ENCODE results near the gene CKAP2L.

The CKAP2L gene

DNA sequence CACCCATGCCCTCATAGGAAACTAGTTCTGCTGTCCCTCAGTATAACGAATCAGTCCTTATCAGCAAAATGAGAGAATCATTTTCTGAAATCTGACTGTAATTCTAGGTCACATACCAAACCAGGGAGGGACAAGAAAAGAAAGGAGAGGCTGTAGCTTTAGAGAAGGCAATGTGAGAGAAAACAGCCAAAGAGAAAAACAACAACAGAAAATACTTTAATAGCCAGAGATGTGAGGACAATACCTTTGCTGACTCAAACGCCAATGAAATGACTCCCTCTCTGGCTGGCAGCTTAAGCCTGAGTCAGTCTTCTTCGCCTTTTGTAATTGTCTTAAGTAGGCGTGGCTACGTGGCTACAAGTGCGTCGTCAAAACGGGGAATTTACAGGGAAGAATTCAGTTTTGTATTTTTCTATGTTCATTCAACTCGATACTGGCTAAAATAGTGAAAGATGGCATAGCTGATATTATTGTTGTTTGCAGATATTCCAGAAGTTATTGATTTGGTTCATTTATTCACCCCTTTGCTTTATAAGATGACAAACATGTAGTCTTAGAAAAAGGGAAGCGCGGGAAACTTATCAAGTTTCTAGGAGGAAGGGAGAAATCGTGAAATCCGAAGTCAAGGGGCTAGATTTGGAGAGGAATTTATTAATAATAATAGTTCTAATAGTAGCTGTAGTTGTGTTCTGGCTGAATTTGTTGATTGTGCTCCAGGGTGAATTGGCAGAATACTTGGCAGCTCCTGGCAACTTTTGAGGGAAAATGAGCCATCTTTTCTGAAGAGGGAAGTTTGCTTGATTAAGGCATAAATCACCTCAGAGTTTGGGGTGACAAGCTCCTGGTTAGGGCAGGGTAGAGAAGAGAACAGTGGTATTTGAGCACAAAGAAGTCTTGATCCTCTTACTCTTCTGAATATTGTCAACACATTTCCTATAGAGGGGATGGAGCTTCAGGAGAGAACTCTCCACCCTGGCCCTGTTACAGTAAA, 20.1 kb upstream of the CKAP2L start, which contains the start of gene IL1A:
Gene IL1A (minus strand): TSS at position 295 of the 991 bp plus-strand sequence. CDS start 723 bp downstream, outside the sequence.
- H3K4me1 ChIP-seq (ENCODE audit: insufficient read depth, low read length) = peaks cover 28% of the 10 kb centered on the region
- H3K9ac ChIP-seq (ENCODE audit: low read depth, low read length) = peak within 1 kb of the TSS; percentile 41

DNA sequence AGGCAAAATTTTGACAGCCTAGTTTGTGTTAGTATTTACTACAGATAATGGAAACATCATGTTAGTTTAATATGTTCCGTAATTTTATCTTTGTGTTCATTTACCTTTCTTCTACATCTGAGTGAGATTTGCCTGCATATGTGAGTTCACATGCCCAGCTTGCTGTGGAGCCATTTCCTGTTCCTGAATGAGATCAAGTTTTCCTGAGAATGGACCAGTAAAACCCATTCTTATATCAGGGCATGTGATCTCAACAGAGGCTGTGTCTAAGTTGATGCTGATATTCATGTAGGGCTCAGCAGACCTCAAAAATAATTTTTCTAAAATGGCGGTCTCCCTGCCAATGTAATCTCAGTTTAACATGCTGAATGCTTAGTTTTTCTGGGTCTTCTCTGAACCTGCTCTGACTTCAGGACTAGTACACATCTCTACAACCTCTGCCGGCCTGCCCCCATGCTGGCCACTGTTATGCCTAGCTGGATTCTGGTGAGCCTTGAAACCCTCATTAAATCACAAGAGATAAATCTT, 18.8 kb upstream of the CKAP2L start:
- peak overlapping the region; percentile 41; the same call in 1 of the 2 replicates for H3K9ac ChIP-seq (ENCODE audit: low read depth, low read length)
- H3K4me1 ChIP-seq (ENCODE audit: insufficient read depth, low read length) = peaks cover 28% of the 10 kb centered on the region
- no peaks in the 10 kb centered on the region for H3K36me3 ChIP-seq (ENCODE audit: insufficient read depth, low read length)
- no peaks in the 10 kb centered on the region for H3K9me3 ChIP-seq (ENCODE audit: control insufficient read depth, insufficient read depth, low read length)

More for the DNA sequence above, 20.1 kb upstream of the CKAP2L start, which contains the start of gene IL1A:
- Histone ChIP-seq H3K36me3 (ENCODE audit: insufficient read depth, low read length) (no peaks in the 10 kb centered on the region), H3K9me3 (ENCODE audit: control insufficient read depth, insufficient read depth, low read length) (no peaks in the 10 kb centered on the region)

DNA sequence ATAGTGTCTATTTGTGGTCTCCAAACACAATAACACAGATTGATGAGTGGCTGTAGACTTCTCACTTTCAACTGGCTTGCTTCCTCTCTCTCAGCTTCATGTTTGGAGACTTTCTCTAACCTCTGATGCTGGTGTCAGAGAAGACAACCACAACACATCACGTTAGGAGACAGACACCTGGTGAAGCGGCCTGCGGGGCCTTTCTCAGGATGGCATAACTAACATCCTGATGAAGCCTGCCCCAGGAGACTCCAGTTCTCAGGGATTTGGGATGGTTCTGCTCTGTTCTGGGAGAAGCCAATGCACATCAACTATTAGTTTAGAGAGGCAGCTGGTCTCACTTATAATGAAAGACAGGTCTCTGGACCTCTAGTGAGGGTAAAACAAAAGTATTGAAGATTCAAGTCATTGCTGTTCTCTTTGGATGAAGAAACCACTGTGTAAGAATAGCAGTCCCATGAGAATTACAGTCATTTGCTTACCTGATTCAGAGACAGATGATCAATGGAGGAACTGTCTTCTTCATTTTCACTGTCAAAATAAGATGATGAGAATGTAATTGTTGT, 17.9 kb upstream of the CKAP2L start:
- no peaks in the 10 kb centered on the region for H3K9me3 ChIP-seq (ENCODE audit: control insufficient read depth, insufficient read depth, low read length)
- H3K4me1 ChIP-seq (ENCODE audit: insufficient read depth, low read length) = peaks cover 28% of the 10 kb centered on the region
- no peaks in the 10 kb centered on the region for H3K36me3 ChIP-seq (ENCODE audit: insufficient read depth, low read length)
- H3K9ac ChIP-seq (ENCODE audit: low read depth, low read length) = no peak overlapping the region

DNA sequence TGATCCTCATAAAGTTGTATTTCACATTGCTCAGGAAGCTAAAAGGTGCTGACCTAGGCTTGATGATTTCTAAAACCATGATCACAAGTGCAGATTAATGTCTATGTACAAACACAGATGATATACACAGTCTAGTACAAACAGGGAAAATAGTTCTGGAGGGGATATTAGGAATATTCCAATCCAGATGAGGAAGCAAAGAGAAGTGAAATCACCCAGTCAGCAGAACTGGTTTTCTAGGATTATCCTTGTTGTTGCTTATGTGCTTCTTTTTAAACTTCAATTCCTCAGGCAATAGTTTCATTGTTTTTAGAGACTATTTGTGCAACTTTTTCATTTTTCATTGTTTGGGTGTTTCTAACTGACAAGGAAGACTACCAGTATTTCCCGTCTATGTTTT, 15.2 kb upstream of the CKAP2L start:
- H3K36me3 ChIP-seq (ENCODE audit: insufficient read depth, low read length) = no peaks in the 10 kb centered on the region
- H3K9ac ChIP-seq (ENCODE audit: low read depth, low read length) = no peak overlapping the region
- no peaks in the 10 kb centered on the region for H3K9me3 ChIP-seq (ENCODE audit: control insufficient read depth, insufficient read depth, low read length)
- H3K4me1 ChIP-seq (ENCODE audit: insufficient read depth, low read length) = peaks cover 15% of the 10 kb centered on the region

DNA sequence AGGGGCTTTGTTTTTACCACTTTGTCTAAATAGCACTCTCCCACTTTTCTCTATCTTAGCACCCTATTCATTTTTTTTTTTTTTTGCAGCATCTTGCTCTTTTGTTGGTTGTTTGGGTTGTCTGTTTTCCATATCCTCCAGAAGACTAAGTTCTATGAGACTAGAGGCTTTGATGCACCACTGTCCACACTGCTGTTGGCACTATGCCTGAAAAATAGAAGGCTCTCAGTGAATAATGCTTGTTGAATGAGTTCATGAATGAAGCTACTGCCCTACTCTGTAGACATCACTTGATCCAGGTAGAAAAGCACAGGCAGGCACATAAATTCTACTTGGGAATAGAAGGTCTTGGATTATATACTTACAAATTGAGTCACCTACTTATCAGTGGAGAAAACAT, 12.6 kb upstream of the CKAP2L start:
- H3K36me3 ChIP-seq (ENCODE audit: insufficient read depth, low read length) = no peaks in the 10 kb centered on the region
- H3K9me3 ChIP-seq (ENCODE audit: control insufficient read depth, insufficient read depth, low read length) = no peaks in the 10 kb centered on the region
- H3K4me1 ChIP-seq (ENCODE audit: insufficient read depth, low read length) = no peaks in the 10 kb centered on the region
- H3K9ac ChIP-seq (ENCODE audit: low read depth, low read length) = no peak overlapping the region

DNA sequence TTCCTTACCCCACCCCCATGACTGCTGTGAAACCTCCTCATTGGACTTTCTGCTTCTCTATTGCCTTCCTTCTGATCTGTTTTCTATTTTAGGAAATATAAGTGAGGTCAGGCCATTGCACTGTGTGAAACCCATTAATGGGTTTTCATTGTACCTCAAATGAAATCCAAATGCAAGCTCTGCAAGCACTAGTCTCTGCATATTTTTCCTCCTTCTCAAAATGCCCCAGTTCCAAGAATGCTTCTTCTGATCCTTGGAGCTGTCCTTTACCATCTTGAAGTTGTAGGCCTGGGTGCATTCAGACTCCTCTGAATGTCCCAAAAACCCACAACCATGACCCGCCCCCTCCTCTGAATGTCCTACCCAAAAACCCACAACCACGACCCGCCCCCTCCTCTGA, 11.7 kb upstream of the CKAP2L start:
- no peaks in the 10 kb centered on the region for H3K4me1 ChIP-seq (ENCODE audit: insufficient read depth, low read length)
- no peaks in the 10 kb centered on the region for H3K36me3 ChIP-seq (ENCODE audit: insufficient read depth, low read length)
- no peaks in the 10 kb centered on the region for H3K9me3 ChIP-seq (ENCODE audit: control insufficient read depth, insufficient read depth, low read length)
- H3K9ac ChIP-seq (ENCODE audit: low read depth, low read length) = no peak overlapping the region

DNA sequence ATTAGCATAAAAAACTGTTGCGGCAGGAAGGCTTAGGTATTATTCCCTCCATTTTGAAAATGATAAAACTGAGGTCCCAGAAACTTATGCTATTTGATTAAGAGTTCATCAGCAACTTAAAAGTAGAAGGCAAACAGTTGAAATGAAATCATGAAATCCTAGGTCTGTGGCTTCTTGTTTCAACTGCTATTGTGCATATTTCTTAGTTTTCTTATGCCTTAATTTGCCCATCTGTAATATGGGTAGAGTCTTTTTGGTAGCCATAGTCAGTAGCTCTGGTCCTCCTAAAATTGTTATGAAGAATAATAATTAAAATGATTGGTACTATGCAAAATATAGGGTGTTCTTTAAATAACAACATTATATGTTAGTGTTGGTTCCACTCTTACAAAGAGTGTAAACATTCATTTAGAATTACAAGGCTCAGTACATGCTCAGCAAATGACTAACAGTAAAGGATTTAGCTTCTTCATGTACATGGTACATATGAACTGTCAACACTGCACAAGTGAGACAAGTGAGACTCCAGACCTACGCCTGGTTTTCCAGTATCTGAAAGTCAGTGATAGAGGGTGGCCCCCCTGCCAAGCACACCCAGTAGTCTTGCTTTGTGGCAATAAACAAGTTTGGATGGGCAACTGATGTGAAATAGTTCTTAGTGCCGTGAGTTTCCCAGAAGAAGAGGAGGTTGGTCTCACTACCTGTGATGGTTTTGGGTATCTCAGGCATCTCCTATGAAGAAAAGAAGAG, 10.3 kb upstream of the CKAP2L start:
- no peaks in the 10 kb centered on the region for H3K4me1 ChIP-seq (ENCODE audit: insufficient read depth, low read length)

DNA sequence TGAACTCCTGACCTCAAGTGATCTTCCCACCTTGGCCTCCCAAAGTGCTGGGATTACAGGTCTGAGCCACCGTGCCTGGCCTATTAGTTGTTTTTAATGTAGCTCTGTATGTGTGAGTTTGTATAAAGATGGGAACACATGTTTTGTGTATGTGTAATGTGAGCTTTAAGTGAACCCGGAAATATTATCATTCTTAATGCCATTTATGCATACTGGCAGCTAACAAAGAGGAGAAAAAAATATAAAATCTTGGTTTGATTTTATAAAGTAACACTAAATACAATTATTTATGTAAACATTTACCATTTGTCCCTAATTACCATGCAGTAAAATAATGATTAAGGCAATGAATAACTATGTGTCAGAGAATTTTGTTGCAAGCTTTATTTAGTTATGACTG, 9.1 kb upstream of the CKAP2L start:
- Histone ChIP-seq H3K9ac (ENCODE audit: low read depth, low read length) (no peak overlapping the region), H3K36me3 (ENCODE audit: insufficient read depth, low read length) (no peaks in the 10 kb centered on the region), H3K4me1 (ENCODE audit: insufficient read depth, low read length) (no peaks in the 10 kb centered on the region), H3K9me3 (ENCODE audit: control insufficient read depth, insufficient read depth, low read length) (no peaks in the 10 kb centered on the region)

More for the DNA sequence above, 10.3 kb upstream of the CKAP2L start:
- Histone ChIP-seq H3K9ac (ENCODE audit: low read depth, low read length) (no peak overlapping the region), H3K36me3 (ENCODE audit: insufficient read depth, low read length) (no peaks in the 10 kb centered on the region), H3K9me3 (ENCODE audit: control insufficient read depth, insufficient read depth, low read length) (no peaks in the 10 kb centered on the region)

DNA sequence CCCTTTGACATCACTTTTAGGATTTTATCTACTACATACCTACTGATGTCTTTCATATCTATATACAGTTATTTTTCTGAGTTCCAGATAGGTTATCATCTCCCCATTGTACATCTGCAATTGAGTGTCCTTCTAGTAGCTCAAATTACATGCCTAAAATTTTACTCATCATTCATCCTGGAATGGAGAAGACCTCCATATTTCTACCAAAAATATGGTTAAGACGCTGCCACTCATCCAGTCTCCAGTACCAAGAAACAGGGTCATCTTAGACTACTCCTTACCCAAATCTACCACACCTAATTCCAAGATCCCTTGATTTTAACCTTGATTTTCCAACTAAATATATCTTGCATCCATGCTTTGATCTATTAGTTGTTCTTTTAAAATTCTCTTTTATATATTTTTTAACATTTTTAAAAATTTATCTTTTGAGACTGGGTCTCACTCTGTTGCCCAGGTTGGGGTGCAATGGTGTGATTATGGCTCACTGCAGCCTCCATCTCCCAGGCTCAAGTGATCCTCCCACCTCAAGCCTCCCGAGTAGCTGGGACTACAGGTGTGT, 8.6 kb upstream of the CKAP2L start:
- Histone ChIP-seq H3K9ac (ENCODE audit: low read depth, low read length) (no peak overlapping the region), H3K4me1 (ENCODE audit: insufficient read depth, low read length) (no peaks in the 10 kb centered on the region), H3K9me3 (ENCODE audit: control insufficient read depth, insufficient read depth, low read length) (no peaks in the 10 kb centered on the region), H3K36me3 (ENCODE audit: insufficient read depth, low read length) (no peaks in the 10 kb centered on the region)

DNA sequence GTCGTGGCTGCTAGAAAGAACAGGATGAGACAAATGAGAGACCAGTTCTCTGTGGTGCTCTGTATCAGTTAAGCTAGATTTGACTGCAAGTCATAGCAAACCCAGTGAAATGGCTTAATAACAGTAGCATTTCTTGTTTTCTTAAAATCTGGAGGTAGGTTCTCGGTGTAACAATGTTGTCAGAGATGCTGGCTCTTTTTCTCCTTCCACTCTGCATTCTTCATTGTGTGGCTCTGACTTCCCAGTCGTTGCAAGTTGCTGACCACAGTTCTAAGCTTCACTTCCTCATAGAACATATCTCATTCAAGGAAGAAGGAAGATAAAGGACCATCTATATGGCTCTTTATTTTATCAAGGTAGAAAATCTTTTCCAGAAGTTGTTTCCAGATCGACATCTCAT, 7.9 kb upstream of the CKAP2L start:
- Histone ChIP-seq H3K36me3 (ENCODE audit: insufficient read depth, low read length) (no peaks in the 10 kb centered on the region), H3K9ac (ENCODE audit: low read depth, low read length) (no peak overlapping the region), H3K9me3 (ENCODE audit: control insufficient read depth, insufficient read depth, low read length) (no peaks in the 10 kb centered on the region), H3K4me1 (ENCODE audit: insufficient read depth, low read length) (no peaks in the 10 kb centered on the region)

DNA sequence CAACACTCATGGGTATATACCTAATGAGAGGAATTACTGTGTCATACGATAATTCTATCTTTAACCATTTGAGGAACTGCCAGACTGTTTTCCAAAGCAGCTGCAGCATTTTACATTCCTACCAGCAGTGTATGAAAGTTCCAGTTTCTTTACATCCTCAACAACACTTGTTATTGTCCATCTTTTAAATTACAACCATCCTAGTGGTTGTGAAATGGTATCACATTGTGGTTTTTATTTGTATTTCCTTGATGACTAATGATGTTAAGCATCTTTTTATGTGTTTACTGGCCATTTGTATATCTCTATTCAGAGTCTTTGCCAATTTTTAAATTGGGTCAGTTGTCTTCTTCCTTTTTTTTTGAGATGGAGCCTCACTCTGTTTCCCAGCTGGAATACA, 4.0 kb upstream of the CKAP2L start:
- Histone ChIP-seq H3K36me3 (ENCODE audit: insufficient read depth, low read length) (no peaks in the 10 kb centered on the region), H3K9ac (ENCODE audit: low read depth, low read length) (no peak overlapping the region), H3K9me3 (ENCODE audit: control insufficient read depth, insufficient read depth, low read length) (no peaks in the 10 kb centered on the region), H3K4me1 (ENCODE audit: insufficient read depth, low read length) (no peaks in the 10 kb centered on the region)

DNA sequence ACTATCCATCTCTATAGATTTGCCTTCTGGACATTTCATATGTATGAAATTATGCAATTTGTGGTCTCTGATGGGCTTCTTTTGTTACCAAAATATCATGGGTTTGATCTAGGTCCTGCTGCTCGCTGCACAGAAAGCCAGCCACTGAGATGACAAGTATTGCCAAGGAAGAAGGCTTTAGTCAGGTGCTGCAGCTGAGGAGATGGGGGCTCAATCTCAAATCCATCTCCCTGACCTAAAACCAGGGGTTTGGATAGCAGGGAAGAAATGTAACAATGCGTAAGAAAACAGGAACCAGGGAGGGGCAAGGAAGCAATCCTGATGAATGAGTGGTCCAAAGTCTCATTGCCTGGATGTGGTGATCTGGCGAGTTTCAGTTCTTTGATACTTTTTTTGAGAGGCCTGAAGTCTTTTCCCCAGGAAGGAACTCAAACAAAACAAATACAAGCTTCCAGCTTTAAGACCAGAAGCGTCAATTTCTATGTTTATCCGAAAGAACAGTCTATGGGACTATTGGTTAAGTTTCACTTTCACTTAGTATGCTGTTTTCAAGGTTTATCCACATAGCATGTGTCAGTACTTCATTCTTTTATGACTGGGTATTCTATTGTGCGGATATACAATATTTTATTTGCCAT, 3.4 kb upstream of the CKAP2L start:
- H3K4me1 ChIP-seq (ENCODE audit: insufficient read depth, low read length) = no peaks in the 10 kb centered on the region
- H3K9ac ChIP-seq (ENCODE audit: low read depth, low read length) = no peak overlapping the region
- no peaks in the 10 kb centered on the region for H3K9me3 ChIP-seq (ENCODE audit: control insufficient read depth, insufficient read depth, low read length)
- H3K36me3 ChIP-seq (ENCODE audit: insufficient read depth, low read length) = no peaks in the 10 kb centered on the region

DNA sequence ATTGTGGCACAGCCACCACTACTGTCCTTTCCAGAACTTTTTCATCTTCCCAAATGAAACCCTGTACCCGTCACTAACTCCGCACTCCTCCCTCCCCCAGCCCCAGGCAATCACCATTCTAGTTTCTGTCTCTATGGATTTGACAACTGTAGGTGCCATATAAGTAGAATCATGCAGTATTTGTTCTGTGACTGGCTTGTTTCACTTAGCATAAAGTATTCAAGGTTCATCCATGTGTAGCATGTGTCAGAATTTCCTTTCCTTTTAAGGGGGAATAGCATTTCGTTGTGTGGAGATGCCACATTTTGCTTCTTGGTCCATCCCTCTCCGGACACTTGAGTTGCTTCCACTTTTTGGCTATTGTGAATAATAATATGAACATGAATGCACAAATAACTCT, 842 bp upstream of the CKAP2L start:
- Histone ChIP-seq H3K9me3 (ENCODE audit: control insufficient read depth, insufficient read depth, low read length) (no peaks in the 10 kb centered on the region), H3K4me1 (ENCODE audit: insufficient read depth, low read length) (no peaks in the 10 kb centered on the region), H3K9ac (ENCODE audit: low read depth, low read length) (peak overlapping the region; percentile 73; the same call in 1 of the 2 replicates), H3K36me3 (ENCODE audit: insufficient read depth, low read length) (no peaks in the 10 kb centered on the region)
